CD14-positive monocyte (primary cell): ENCODE data around the gene ARHGEF25. TPM values are rescaled to one million over a fixed set of nuclear protein-coding genes. Genes with fewer than 3 reads are reported as not detected.

Experiments
- DNase-seq, 3 donors: peaks; one replicate each; pipeline ENCODE4 v3.0.0-alpha.2; 2011 to 2022
- H2AFZ ChIP-seq: 2 replicates; pipeline ENCODE4 v1.6.0; 2012; ENCODE audit warnings: mild to moderate bottlenecking, low read depth, low read length, inconsistent platforms; ENCODE audit not compliant: insufficient read depth, poor library complexity, severe bottlenecking
- H3K27ac ChIP-seq, 2 donors: 1 replicate in 1 of 2; 2 replicates in 1 of 2; pipeline ENCODE4 v1.5.1; 2012 to 2013; ENCODE audit warnings: low read length in 2 of 2, control low read depth in 1 of 2, inconsistent platforms in 1 of 2, low read depth in 1 of 2, mild to moderate bottlenecking in 1 of 2
- H3K27me3 ChIP-seq, 2 donors: one replicate each; pipeline versions ENCODE4 v1.6.0 to v1.6.1; 2011 to 2013; ENCODE audit warnings: low read length in 2 of 2; ENCODE audit not compliant: control insufficient read depth in 2 of 2, insufficient read depth in 2 of 2
- H3K36me3 ChIP-seq, 2 donors: replicated peaks in 1 of 2; 1 replicate in 1 of 2; 2 replicates in 1 of 2; pipeline versions ENCODE4 v1.5.1 to v1.6.1; 2012 to 2013; ENCODE audit warnings: low read length in 2 of 2, control low read depth in 1 of 2, inconsistent platforms in 1 of 2, mild to moderate bottlenecking in 1 of 2; ENCODE audit not compliant: insufficient read depth in 2 of 2, control insufficient read depth in 1 of 2
- H3K4me1 ChIP-seq, 2 donors: 1 replicate in 1 of 2; 2 replicates in 1 of 2; pipeline versions ENCODE4 v1.5.1 to v1.6.1; 2012 to 2013; ENCODE audit warnings: low read length in 2 of 2, control low read depth in 1 of 2, inconsistent platforms in 1 of 2, mild to moderate bottlenecking in 1 of 2, moderate library complexity in 1 of 2; ENCODE audit not compliant: insufficient read depth in 2 of 2, control insufficient read depth in 1 of 2
- H3K4me2 ChIP-seq: replicated peaks from 2 replicates; pipeline ENCODE3; 2012; ENCODE audit warnings: low read length, moderate library complexity, mild to moderate bottlenecking; ENCODE audit not compliant: poor library complexity, severe bottlenecking; ENCODE audit errors: extremely low read depth
- H3K4me3 ChIP-seq, 3 experiments: fragments of 200-600 bp in 1 of 3; sonication (generic) in 1 of 3; replicated peaks in 1 of 3; 1 replicate in 2 of 3; 2 replicates in 1 of 3; pipeline ENCODE4 v1.5.1; 2011 to 2013; ENCODE audit warnings: low read length in 3 of 3, mild to moderate bottlenecking in 3 of 3, control low read depth in 2 of 3, low read depth in 2 of 3, inconsistent platforms in 1 of 3, moderate library complexity in 1 of 3
- H3K79me2 ChIP-seq: 2 replicates; pipeline ENCODE4 v1.6.0; 2012; ENCODE audit warnings: mild to moderate bottlenecking, control low read depth, inconsistent platforms, low read length, moderate library complexity; ENCODE audit not compliant: insufficient read depth
- H3K9ac ChIP-seq: 2 replicates; pipeline ENCODE4 v1.6.0; 2017; ENCODE audit warnings: low read length, mild to moderate bottlenecking; ENCODE audit not compliant: insufficient read depth, poor library complexity, severe bottlenecking
- H3K9me3 ChIP-seq, 2 donors: replicated peaks in 1 of 2; 1 replicate in 1 of 2; 2 replicates in 1 of 2; pipeline versions ENCODE4 v1.5.1 to v1.6.1; 2012 to 2013; ENCODE audit warnings: low read length in 2 of 2, control low read depth in 1 of 2; ENCODE audit not compliant: control insufficient read depth in 1 of 2, insufficient read depth in 1 of 2
- H4K20me1 ChIP-seq: 2 replicates; pipeline ENCODE4 v1.6.0; 2012; ENCODE audit warnings: mild to moderate bottlenecking, low read length, control low read depth, moderate library complexity; ENCODE audit not compliant: insufficient read depth
- H3K27ac Mint-ChIP-seq, 7 donors: one replicate each; pipeline ENCODE4 v1.8.0; 2020; ENCODE audit warnings: mild to moderate bottlenecking in 7 of 7, mixed read lengths in 7 of 7, moderate library complexity in 6 of 7, inconsistent platforms in 2 of 7
- H3K27me3 Mint-ChIP-seq, 3 donors: one replicate each; pipeline ENCODE4 v1.8.0; 2021 to 2022; ENCODE audit warnings: low read depth in 3 of 3, mild to moderate bottlenecking in 3 of 3, mixed read lengths in 3 of 3, moderate library complexity in 3 of 3, inconsistent platforms in 1 of 3
- H3K36me3 Mint-ChIP-seq, 2 donors: one replicate each; pipeline ENCODE4 v1.8.0; 2020; ENCODE audit warnings: mixed read lengths in 2 of 2, inconsistent platforms in 1 of 2, mild to moderate bottlenecking in 1 of 2
- H3K4me1 Mint-ChIP-seq: one replicate; pipeline ENCODE4 v1.8.0; 2020; ENCODE audit warnings: mild to moderate bottlenecking, mixed read lengths
- H3K4me3 Mint-ChIP-seq, 2 donors: one replicate each; pipeline ENCODE4 v1.8.0; 2020; ENCODE audit warnings: mild to moderate bottlenecking in 2 of 2, mixed read lengths in 2 of 2, moderate library complexity in 1 of 2
- H3K9me3 Mint-ChIP-seq, 7 donors: one replicate each; pipeline ENCODE4 v1.8.0; 2020 to 2022; ENCODE audit warnings: mixed read lengths in 7 of 7, mild to moderate bottlenecking in 6 of 7, moderate library complexity in 6 of 7, inconsistent platforms in 2 of 7
- WGBS: methylation state at CpG from one replicate; pipeline ENCODE4 v1.1.5; 2013; ENCODE audit warnings: missing lambda C conversion rate; ENCODE audit not compliant: insufficient coverage; 5-methylcytosine and 5-hydroxymethylcytosine counted together
- intact Hi-C, 2 donors: fragments of 100-400 bp; cut with micrococcal nuclease; formaldehyde crosslinking; loops; one replicate each; pipeline versions ENCODE4 v1.15.0 to v1.15.1; 2023
- polyA plus RNA-seq, 3 donors: library from polyadenylated mRNA; depleted of rRNA in 1 of 3; unstranded in 2 of 3; stranded (reverse) in 1 of 3; fragments of 300-500 nt in 2 of 3; fragments of >200 nt in 1 of 3; fragmentation: Illumina TruSeq in 2 of 3; gene quantifications; 1 replicate in 2 of 3; 2 replicates in 1 of 3; pipeline ENCODE4 v1.2.3, GENCODE V29; 2012 to 2021
- TF ChIP-seq, protein P1 (sequence below): fragments of 200-600 bp; IDR thresholded peaks from one replicate; pipeline ENCODE4 v1.8.0; 2022; ENCODE audit warnings: antibody characterized with exemption, mild to moderate bottlenecking

ARHGEF25 gene
- polyA plus RNA-seq, 3 donors: not detected

DNA sequence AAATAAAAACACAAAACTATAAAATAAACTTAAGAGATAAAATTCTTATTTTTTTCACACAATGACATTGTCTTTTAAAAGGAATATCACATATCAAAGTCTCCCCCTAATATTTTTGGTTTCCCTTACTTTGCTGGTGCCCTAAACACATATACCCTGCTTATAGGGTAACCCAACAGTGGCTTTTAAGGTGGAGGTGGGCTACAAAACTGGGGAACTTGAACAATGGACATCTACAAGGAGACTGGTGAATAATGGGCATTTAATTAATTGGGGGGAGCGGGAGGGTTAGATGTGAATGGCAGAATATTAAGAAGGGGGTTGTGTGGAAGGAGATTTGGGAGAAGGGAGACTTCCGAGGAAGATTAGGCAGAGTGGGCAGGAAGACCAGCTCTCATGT lies 12.2 kb downstream of the ARHGEF25 start:
- H3K4me3 Mint-ChIP-seq: peak overlapping the region in 1 of 2 donors; percentile 23
- Histone ChIP-seq H3K4me1 (peaks cover 25 to 32% of the 10 kb centered on the region in 2 donors), H3K36me3 (no peaks in the 10 kb centered on the region), H2AFZ (no peak overlapping the region), H3K4me2 (no peak overlapping the region), H3K9me3 (peaks cover 5 to 38% of the 10 kb centered on the region in 2 donors), H3K4me3 (no peak overlapping the region), H4K20me1 (no peaks in the 10 kb centered on the region), H3K27ac (no peak overlapping the region), H3K27me3 (peaks cover 63 to 100% of the 10 kb centered on the region in 2 donors), H3K79me2 (no peaks in the 10 kb centered on the region), H3K9ac (no peak overlapping the region)
- WGBS: no CpG with 5 or more reads among the region's 2 CpGs
- H3K27me3 Mint-ChIP-seq: peaks cover 90 to 99% (median 96%) of the 10 kb centered on the region in 3 donors
- H3K9me3 Mint-ChIP-seq: peaks cover 0 to 26% (median 6%) of the 10 kb centered on the region in 7 donors
- no peak for DNase-seq
- TF ChIP-seq, protein P1, sequence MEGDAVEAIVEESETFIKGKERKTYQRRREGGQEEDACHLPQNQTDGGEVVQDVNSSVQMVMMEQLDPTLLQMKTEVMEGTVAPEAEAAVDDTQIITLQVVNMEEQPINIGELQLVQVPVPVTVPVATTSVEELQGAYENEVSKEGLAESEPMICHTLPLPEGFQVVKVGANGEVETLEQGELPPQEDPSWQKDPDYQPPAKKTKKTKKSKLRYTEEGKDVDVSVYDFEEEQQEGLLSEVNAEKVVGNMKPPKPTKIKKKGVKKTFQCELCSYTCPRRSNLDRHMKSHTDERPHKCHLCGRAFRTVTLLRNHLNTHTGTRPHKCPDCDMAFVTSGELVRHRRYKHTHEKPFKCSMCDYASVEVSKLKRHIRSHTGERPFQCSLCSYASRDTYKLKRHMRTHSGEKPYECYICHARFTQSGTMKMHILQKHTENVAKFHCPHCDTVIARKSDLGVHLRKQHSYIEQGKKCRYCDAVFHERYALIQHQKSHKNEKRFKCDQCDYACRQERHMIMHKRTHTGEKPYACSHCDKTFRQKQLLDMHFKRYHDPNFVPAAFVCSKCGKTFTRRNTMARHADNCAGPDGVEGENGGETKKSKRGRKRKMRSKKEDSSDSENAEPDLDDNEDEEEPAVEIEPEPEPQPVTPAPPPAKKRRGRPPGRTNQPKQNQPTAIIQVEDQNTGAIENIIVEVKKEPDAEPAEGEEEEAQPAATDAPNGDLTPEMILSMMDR: no peak
- intact Hi-C loops: loop anchor here in 1 of 2 donors (5.0 to 10.0 kb wide), 2 partner anchors 41 to 149 kb away; partner anchors contain the start of gene ARHGAP9
- no peak overlapping the region for H3K27ac Mint-ChIP-seq
- H3K4me1 Mint-ChIP-seq: peaks cover 33% of the 10 kb centered on the region
- peaks cover 13 to 14% of the 10 kb centered on the region in 2 donors for H3K36me3 Mint-ChIP-seq

DNA sequence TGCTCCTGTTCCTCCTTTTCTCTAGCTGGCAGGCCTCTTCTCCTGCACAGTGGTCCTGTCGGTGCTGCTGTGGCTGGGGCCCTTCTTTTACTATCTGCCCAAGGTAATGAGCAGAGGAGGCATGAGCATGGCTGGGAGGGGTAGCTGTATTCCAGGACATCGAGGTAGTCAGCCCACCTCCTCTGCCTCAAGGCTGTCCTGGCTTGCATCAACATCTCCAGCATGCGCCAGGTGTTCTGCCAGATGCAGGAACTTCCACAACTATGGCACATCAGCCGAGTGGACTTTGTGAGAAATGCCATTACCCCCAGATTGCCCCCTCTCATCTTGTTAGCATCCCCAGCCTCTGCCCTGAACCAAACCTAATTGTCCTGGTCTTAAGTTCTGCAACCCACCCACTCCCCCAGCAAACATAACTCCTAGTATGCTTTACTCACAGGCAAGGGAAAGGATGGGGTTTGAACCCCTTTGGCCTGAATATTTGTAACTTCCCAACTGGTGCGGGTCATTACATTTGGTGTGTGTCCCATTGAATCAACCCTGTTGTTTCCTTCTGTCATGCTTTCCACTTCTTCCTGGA lies 12.7 kb downstream of the ARHGEF25 start:
- H3K27ac ChIP-seq: no peak overlapping the region
- intact Hi-C loops: loop anchor here in 1 of 2 donors (5.0 to 10.0 kb wide), 2 partner anchors 42 to 149 kb away; partner anchors contain the start of gene ARHGAP9
- H3K27ac Mint-ChIP-seq: no peak overlapping the region

More for the DNA sequence above, 12.7 kb downstream of the ARHGEF25 start:
- Mint-ChIP-seq H3K27me3 (peaks cover 90 to 99% (median 96%) of the 10 kb centered on the region in 3 donors), H3K36me3 (peaks cover 12 to 13% of the 10 kb centered on the region in 2 donors), H3K9me3 (peaks cover 0 to 24% (median 6%) of the 10 kb centered on the region in 7 donors), H3K4me3 (peak overlapping the region in 1 of 2 donors; percentile 52), H3K4me1 (peaks cover 33% of the 10 kb centered on the region)
- no peak overlapping the region for H3K4me3 ChIP-seq
- no peak for DNase-seq
- TF ChIP-seq, protein P1: no peak
- WGBS: 73% methylated on average over 3 of the region's 5 CpGs
- H3K36me3 ChIP-seq: no peaks in the 10 kb centered on the region
- peaks cover 65 to 100% of the 10 kb centered on the region in 2 donors for H3K27me3 ChIP-seq
- no peak overlapping the region for H2AFZ ChIP-seq
- H3K9me3 ChIP-seq: peaks cover 5 to 42% of the 10 kb centered on the region in 2 donors
- no peak overlapping the region for H3K9ac ChIP-seq
- H3K4me1 ChIP-seq: peaks cover 25 to 32% of the 10 kb centered on the region in 2 donors
- H3K79me2 ChIP-seq: no peaks in the 10 kb centered on the region
- H4K20me1 ChIP-seq: no peaks in the 10 kb centered on the region
- no peak overlapping the region for H3K4me2 ChIP-seq
